Tibial nerve (tissue), 4 donors: Measurements from ENCODE around the gene TUBA1A. TPM values are rescaled to one million over a fixed set of nuclear protein-coding genes. Genes with fewer than 3 reads are reported as not detected.
"Not testable (repeated sequence)": the region's sequence is repeated elsewhere in the genome, so short reads cannot be mapped to it uniquely, and the experiment has no call there.

ENCODE experiments used
- DNase-seq, 2 donors: peaks; one replicate each; pipeline ENCODE4 v3.0.0-alpha.2; 2019; ENCODE audit warnings: low spot score in 2 of 2
- H3K27ac ChIP-seq, 4 donors: fragments of 200-600 bp; sonication (generic) in 3 of 4; one replicate each; pipeline ENCODE4 v1.5.1; 2017 to 2019; ENCODE audit warnings: mild to moderate bottlenecking in 1 of 4
- H3K27me3 ChIP-seq, 2 donors: fragments of 200-600 bp; sonication (generic) in 1 of 2; one replicate each; pipeline versions ENCODE4 v1.5.1 to v1.6.0; 2017 to 2019
- H3K36me3 ChIP-seq, 3 donors: fragments of 200-600 bp; sonication (generic); one replicate each; pipeline ENCODE4 v1.5.1; 2018 to 2019
- H3K4me1 ChIP-seq, 4 donors: fragments of 200-600 bp; sonication (generic) in 3 of 4; one replicate each; pipeline ENCODE4 v1.5.1; 2017 to 2019
- H3K4me3 ChIP-seq, 4 donors: fragments of 200-600 bp; sonication (generic) in 3 of 4; one replicate each; pipeline ENCODE4 v1.5.1; 2017 to 2019; ENCODE audit warnings: mild to moderate bottlenecking in 1 of 4, moderate library complexity in 1 of 4
- H3K9me3 ChIP-seq, 4 donors: fragments of 200-600 bp; sonication (generic) in 3 of 4; one replicate each; pipeline ENCODE4 v1.5.1; 2017 to 2019
- CTCF ChIP-seq, 5 experiments: fragments of 200-600 bp in 3 of 5; fragments of 450-650 bp in 2 of 5; sonication (generic) in 3 of 5; IDR thresholded peaks; one replicate each; pipeline ENCODE4 v1.5.1; 2016 to 2019; ENCODE audit warnings: antibody characterized with exemption in 5 of 5, mild to moderate bottlenecking in 3 of 5, moderate library complexity in 2 of 5
- EP300 ChIP-seq, 2 donors: sonication (generic); formaldehyde crosslinking; IDR thresholded peaks; one replicate each; pipeline ENCODE4 v1.6.1; 2017; ENCODE audit warnings: antibody characterized with exemption in 2 of 2, mild to moderate bottlenecking in 1 of 2
- POLR2A ChIP-seq, 2 donors: fragments of 450-650 bp; IDR thresholded peaks; one replicate each; pipeline ENCODE4 v1.6.1; 2017; ENCODE audit warnings: antibody characterized with exemption in 2 of 2, mild to moderate bottlenecking in 2 of 2, moderate library complexity in 2 of 2
- WGBS, 2 donors: methylation state at CpG; one replicate each; pipeline ENCODE4 v1.1.5; 2018; 5-methylcytosine and 5-hydroxymethylcytosine counted together
- total RNA-seq, 4 donors: library from RNA; depleted of rRNA; stranded (reverse); fragments of >200 nt; gene quantifications; one replicate each; pipeline ENCODE4 v1.1.0, GENCODE V29; 2016

TUBA1A gene
- total RNA-seq, 4 donors from 2014 or later, result 264 to 402 (median 307) TPM

- Histone ChIP-seq H3K4me1 (peaks cover 0 to 14% (median 4%) of the 10 kb centered on the region in 4 donors), H3K4me3 (no peak overlapping the region)
- WGBS, 2 donors, result 60 to 66% methylated on average over 7 of the region's 7 CpGs
These were observed 36.8 kb upstream of the TUBA1A start for GRCh38 chr12:49225576-49226166.

GRCh38 chr12:49223590-49224369, 34.9 kb upstream of the TUBA1A start:
- H3K4me1 ChIP-seq, result peaks cover 0 to 14% (median 4%) of the 10 kb centered on the region in 4 donors
- 82 to 84% methylated on average over 3 of the region's 3 CpGs for WGBS, 2 donors
- DNase-seq, result no peak
- H3K9me3 ChIP-seq, result no peaks in the 10 kb centered on the region
- no peaks in the 10 kb centered on the region for H3K36me3 ChIP-seq
- no peaks in the 10 kb centered on the region for H3K27me3 ChIP-seq
- no peak for TF ChIP-seq EP300 (IDR thresholded peaks at IDR 0.05)
- H3K4me3 ChIP-seq, result no peak overlapping the region
- H3K27ac ChIP-seq, result peak overlapping the region in 1 of 4 donors; percentile 84

More at GRCh38 chr12:49225576-49226166, 36.8 kb upstream of the TUBA1A start:
- H3K27me3 ChIP-seq, result no peaks in the 10 kb centered on the region
- no peak for TF ChIP-seq CTCF (IDR thresholded peaks at IDR 0.05)
- TF ChIP-seq EP300 (IDR thresholded peaks at IDR 0.05), result no peak
- no peak for TF ChIP-seq POLR2A (IDR thresholded peaks at IDR 0.05)
- H3K9me3 ChIP-seq, result no peaks in the 10 kb centered on the region
- no peaks in the 10 kb centered on the region for H3K36me3 ChIP-seq
- DNase-seq, result no peak
- H3K27ac ChIP-seq, result no peak overlapping the region

GRCh38 chr12:49223122-49223521, 34.2 kb upstream of the TUBA1A start:
- Histone ChIP-seq H3K9me3 (no peaks in the 10 kb centered on the region), H3K36me3 (no peaks in the 10 kb centered on the region), H3K4me3 (no peak overlapping the region), H3K27me3 (no peaks in the 10 kb centered on the region), H3K27ac (peak overlapping the region in 3 of 4 donors; percentile 61 to 84 (median 71)), H3K4me1 (peaks cover 0 to 14% (median 4%) of the 10 kb centered on the region in 4 donors)
- 94% methylated on average over 1 of the region's 1 CpG for WGBS, 2 donors
- TF ChIP-seq POLR2A (IDR thresholded peaks at IDR 0.05) (no peak), CTCF (IDR thresholded peaks at IDR 0.05) (no peak), EP300 (IDR thresholded peaks at IDR 0.05) (no peak)
- DNase-seq, result no peak

GRCh38 chr12:49220972-49221371, 32.1 kb upstream of the TUBA1A start:
- peaks cover 0 to 14% (median 4%) of the 10 kb centered on the region in 4 donors for H3K4me1 ChIP-seq
- no peak for DNase-seq
- TF ChIP-seq CTCF (IDR thresholded peaks at IDR 0.05) (no peak), POLR2A (IDR thresholded peaks at IDR 0.05) (no peak), EP300 (IDR thresholded peaks at IDR 0.05) (no peak)
- no peak overlapping the region for H3K27ac ChIP-seq
- 77 to 81% methylated on average over 4 of the region's 4 CpGs for WGBS, 2 donors
- no peaks in the 10 kb centered on the region for H3K27me3 ChIP-seq
- no peak overlapping the region for H3K4me3 ChIP-seq
- H3K9me3 ChIP-seq, result no peaks in the 10 kb centered on the region
- no peaks in the 10 kb centered on the region for H3K36me3 ChIP-seq

GRCh38 chr12:49219417-49220026, 30.6 kb upstream of the TUBA1A start:
- Histone ChIP-seq H3K9me3 (no peaks in the 10 kb centered on the region), H3K4me1 (peaks cover 0 to 24% (median 10%) of the 10 kb centered on the region in 4 donors), H3K27ac (no peak overlapping the region), H3K36me3 (no peaks in the 10 kb centered on the region), H3K4me3 (no peak overlapping the region), H3K27me3 (no peaks in the 10 kb centered on the region)
- no peak for TF ChIP-seq POLR2A (IDR thresholded peaks at IDR 0.05)
- 88 to 89% methylated on average over 11 of the region's 11 CpGs for WGBS, 2 donors
- no peak for DNase-seq

GRCh38 chr12:49212572-49212971, 23.7 kb upstream of the TUBA1A start:
- no peaks in the 10 kb centered on the region for H3K9me3 ChIP-seq
- TF ChIP-seq CTCF (IDR thresholded peaks at IDR 0.05) (no peak), EP300 (IDR thresholded peaks at IDR 0.05) (no peak), POLR2A (IDR thresholded peaks at IDR 0.05) (no peak)
- peaks cover 0 to 13% (median 9%) of the 10 kb centered on the region in 4 donors for H3K4me1 ChIP-seq
- no peaks in the 10 kb centered on the region for H3K36me3 ChIP-seq
- WGBS, 2 donors, result 93 to 95% methylated on average over 9 of the region's 9 CpGs
- H3K4me3 ChIP-seq, result no peak overlapping the region
- no peaks in the 10 kb centered on the region for H3K27me3 ChIP-seq
- H3K27ac ChIP-seq, result no peak overlapping the region
- DNase-seq, result no peak

GRCh38 chr12:49210703-49211102, 21.8 kb upstream of the TUBA1A start:
- not testable (repeated sequence) for H3K36me3 ChIP-seq, H3K4me3 ChIP-seq, H3K9me3 ChIP-seq, H3K27me3 ChIP-seq, H3K27ac ChIP-seq, DNase-seq
- 94 to 95% methylated on average over 7 of the region's 7 CpGs for WGBS, 2 donors
- peaks cover 0 to 13% (median 9%) of the 10 kb centered on the region in 4 donors for H3K4me1 ChIP-seq
